GM12874 (cell line): ENCODE measurements around the gene FAP.
A peak's percentile ranks its signal among the peaks of the same experiment; 100 is the strongest.

ENCODE experiments used
- CTCF ChIP-seq: IDR thresholded peaks from 2 replicates; pipeline ENCODE4 v1.5.1; 2011; ENCODE audit warnings: low read depth, mild to moderate bottlenecking, control low read depth, low read length, moderate library complexity; ENCODE audit not compliant: insufficient read depth

FAP gene

GRCh38 chr2:162127422-162127821 lies 115.8 kb downstream of the FAP start:
- TF ChIP-seq CTCF, result no peak

- TF ChIP-seq CTCF, result no peak
Measured at GRCh38 chr2:162126527-162126926, 116.7 kb downstream of the FAP start.

GRCh38 chr2:162126111-162126519 lies 117.1 kb downstream of the FAP start:
- TF ChIP-seq CTCF, result no peak

- no peak for TF ChIP-seq CTCF
Measured at GRCh38 chr2:162125138-162125537, 118.1 kb downstream of the FAP start.

GRCh38 chr2:162123806-162124758 lies 119.2 kb downstream of the FAP start:
- TF ChIP-seq CTCF, result peak; percentile 16; the same call in 1 of the 2 replicates
